GM18498 (cell line): ENCODE measurements around the gene IKZF1.
"Not testable (repeated sequence)": the region's sequence is repeated elsewhere in the genome, so short reads cannot be mapped to it uniquely, and the experiment has no call there.

Experiments
- ATAC-seq: cut with Tn5 transposase; IDR thresholded peaks from one replicate; pipeline ENCODE4 v1.9.1; 2021; ENCODE audit warnings: mild to moderate bottlenecking, moderate library complexity; ENCODE audit not compliant: unreplicated experiment

The IKZF1 gene

GRCh38 chr7:50332241-50333165, 28.0 kb downstream of the IKZF1 start:
- no peak for ATAC-seq

DNA sequence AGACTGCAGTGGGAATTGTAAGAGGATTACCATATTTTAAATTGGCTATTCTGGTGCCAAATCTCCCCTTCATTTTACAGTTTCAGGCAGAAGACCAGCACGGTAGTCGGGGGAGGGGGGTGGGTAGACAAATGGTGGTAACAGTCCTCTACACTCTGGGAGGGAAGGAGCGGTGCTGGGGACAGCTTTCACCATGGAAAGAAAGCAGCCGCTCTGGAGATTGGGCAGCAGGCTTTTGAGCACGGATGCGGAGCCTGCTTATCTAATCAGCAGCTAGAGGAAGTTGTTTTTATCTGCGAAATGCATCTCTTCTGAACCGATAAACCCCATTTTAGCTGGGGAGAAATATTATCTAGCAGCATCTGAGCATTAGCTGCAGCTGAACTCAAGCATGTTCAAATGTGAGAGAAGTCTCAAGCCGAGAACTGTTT, 28.7 kb downstream of the IKZF1 start:
- ATAC-seq: no peak

GRCh38 chr7:50334341-50334994, 30.0 kb downstream of the IKZF1 start:
- no peak for ATAC-seq

GRCh38 chr7:50335230-50335794, 30.8 kb downstream of the IKZF1 start:
- no peak for ATAC-seq

- no peak for ATAC-seq
These were observed 31.6 kb downstream of the IKZF1 start for GRCh38 chr7:50335795-50336754.

DNA sequence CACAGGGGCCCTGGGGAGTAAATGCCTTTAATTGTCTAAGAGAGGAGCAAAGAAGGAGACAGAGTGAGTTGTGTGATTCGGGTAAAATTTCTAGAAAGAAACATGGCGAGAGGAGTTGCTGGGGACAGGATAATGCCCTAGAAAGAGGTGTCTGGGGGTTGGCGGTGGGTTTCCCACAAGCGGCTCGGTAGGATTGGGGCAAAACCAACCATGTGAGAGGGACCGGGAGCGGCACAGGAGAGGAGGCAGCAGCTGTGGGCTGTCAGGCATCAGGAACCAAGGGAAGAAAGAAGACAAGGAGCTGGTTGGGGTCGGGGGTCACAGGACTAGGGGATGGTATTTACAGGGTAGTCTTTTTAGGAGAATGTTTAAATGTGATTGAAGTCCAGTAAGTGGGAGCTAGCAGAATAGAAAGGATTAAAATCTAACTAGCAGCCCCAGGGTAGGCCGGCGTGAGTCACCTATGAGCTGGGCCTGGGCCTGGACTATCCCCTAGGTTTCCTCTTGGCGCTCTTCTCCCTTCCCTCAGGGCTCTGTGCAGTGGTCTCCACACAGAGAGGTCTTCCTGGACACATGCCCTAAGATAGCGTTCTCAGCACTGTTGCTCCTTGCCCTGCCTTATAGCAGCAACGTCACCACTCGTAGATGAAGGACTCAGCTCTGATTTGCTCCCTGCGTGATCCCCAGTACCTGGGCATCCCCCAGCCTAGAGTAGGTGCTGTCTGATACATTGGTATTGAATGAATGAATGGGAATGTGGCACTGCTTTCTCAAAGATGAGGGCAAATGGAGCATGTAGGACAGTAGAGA, 32.6 kb downstream of the IKZF1 start:
- ATAC-seq: no peak

DNA sequence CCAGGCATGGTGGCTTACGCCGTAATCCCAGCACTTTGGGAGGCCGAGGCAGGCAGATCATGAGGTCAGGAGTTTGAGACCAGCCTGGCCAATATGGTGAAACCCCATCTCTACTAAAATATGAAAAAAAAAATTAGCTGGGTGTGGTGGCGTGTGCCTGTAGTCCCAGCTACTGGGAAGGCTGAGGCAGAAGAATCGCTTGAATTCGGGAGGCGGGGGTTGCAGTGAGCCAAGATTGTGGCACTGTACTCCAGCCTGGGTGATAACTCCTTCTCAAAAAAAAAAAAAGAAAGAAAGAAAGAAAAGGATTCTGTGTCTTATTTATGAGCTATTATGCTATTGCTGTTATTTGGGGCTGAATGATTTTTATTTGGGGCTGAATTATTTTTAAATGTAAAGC, 35.0 kb downstream of the IKZF1 start:
- not testable (repeated sequence) for ATAC-seq

- peak; percentile 28 for ATAC-seq
These were observed 35.5 kb downstream of the IKZF1 start for GRCh38 chr7:50339990-50340500.

- ATAC-seq: no peak
These were observed 37.2 kb downstream of the IKZF1 start for GRCh38 chr7:50341724-50342123.

GRCh38 chr7:50342616-50343114, 38.1 kb downstream of the IKZF1 start:
- ATAC-seq: no peak

DNA sequence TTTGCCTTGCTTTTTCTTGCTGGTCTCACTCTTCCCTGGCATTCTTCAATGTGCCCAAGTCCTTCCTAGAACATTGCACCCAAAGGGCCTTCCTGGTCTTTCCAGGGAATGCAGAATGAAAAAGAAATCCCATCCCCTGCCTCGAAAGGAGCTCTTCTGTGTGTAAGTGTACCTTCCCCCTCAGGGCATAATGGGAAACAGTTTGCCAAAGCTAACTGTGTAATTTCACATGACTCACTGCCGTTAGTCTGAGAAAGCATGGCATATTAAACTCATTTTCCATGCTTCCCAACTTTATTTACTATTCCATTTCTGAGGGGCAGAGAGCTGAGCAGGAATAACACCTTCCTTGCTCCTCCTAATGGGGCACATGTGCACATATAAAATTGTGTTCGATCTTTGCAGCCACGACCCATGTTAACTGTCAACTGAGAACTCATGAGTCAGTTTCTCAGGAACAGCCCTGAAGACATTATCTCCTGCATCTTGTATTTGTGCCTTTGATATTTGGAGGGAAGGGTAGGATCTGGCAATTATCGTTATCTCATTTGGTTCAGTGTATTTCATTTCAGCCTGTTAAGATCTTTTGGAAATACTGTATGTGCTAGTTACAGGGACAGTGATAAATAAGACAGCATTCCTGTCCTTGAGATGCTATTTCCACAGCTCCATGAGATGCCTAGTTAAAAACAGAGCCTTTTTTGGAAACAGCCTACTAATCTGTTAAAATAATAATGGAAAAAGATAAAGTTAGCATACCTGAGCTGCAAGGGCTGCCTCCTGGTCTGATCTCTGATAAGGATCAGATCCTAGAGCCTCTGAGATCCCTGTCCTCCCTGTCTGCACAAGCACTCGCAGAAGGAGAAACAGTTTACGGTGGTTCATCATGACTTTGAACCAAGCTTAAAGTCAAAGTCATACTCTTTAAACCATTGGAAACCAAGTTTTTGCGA, 42.3 kb downstream of the IKZF1 start:
- no peak for ATAC-seq

GRCh38 chr7:50347693-50348092, 43.2 kb downstream of the IKZF1 start:
- ATAC-seq: no peak

- ATAC-seq: no peak
These were observed 44.1 kb downstream of the IKZF1 start for GRCh38 chr7:50348469-50349162.

DNA sequence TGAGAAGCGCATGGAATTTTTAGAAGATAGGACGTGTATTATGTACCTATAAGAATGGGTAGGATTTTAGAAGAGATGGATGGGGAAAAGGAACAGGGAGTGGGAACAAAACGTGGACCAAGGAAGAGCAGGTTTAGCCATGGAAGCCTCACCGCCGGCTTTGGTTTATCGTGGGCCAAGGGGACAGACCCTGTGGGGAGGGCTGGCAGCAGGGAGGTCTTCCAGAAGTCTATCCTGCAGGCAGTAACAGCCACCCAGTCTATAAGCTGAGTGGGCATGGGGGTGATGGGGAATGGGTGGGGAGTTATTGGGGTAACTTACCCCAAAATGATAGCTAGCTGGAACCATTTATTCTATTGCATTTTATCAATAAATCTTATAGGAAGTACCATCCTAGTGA, 44.9 kb downstream of the IKZF1 start:
- no peak for ATAC-seq

DNA sequence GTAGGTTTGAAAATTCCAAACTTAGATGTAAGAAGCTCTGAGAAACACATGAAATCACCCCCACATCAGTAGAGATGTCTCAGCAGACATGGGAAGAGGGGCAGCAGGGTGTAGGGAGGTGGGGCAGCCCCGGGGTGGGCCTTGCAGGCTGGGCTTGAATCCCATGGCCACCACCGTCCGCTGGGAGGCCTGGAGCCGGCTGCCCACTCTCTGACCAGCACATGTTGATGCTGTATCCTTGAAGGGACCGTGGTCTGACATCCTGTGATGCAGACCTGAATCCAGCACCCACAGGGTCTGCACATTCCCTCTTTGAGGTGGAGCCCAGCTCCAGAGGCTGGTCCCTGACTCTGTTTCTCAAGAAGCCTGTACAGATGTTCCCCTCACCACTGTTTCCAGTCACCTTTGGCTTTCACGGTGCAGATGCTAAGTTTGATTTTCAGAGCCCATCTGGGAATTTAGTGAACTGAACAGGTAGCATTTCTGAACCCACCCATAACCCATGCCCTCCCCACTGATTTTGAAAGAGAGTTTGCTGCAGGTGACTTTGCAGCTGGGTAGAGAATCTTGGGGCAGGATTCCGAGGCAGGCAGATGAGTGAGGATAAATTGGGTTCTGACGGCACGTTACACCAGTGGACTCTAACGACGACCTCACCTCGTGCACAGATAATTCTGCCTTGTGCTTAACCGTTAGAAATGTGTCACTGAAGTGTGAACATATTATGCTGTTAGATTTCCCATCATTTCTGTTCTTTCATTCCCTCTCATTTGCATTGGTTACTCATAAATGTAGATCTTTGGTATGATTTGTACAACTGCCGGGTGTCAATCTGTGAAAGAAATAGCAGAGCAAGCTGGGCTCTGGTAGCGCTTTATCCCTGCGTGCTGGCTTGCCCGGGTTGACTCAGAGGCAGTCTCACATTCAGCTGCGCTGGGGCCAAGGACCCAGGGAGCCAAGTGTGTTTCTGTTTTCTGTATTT, 45.7 kb downstream of the IKZF1 start:
- peak; percentile 82 for ATAC-seq

DNA sequence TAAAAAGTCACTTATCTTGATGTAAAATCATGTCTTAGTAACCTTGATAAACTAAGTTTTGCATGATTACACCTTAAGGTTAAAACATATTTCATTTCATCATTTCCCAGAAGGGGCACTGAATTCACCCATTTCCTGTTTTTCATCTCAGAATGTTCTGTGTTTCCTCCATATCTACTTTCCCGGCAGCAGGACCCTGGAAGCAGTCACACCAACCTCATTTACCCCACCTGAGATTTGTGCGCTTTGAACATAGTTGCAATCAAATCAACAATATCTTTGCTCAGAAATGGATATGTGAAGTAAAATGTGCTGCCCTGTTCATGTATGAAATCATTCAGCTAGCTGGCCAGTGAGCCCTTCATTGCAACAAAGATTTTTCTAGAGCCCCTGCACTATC, 46.8 kb downstream of the IKZF1 start:
- no peak for ATAC-seq

DNA sequence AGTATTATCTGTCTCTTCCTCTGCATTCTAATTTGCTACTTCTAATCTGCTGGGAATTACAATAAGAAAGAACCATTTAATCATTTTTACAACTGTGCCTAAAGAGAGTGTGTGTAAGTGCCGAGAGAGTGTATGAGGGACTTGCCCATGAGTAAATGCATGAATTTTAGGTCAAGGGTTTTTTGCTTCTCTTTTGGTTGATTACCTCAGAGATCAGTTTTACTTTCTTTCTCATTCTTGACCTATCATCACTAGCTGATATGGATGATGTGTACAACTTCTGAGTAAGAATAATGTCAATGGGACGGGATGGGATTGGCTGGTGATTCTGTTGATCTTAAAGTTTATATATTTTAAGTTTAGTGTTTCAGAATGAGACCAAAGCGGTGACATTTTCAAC, 47.8 kb downstream of the IKZF1 start:
- peak; percentile 80 for ATAC-seq
